A549 (cell line): ENCODE measurements around the gene SASS6. TPM values are rescaled to one million over a fixed set of nuclear protein-coding genes. Genes with fewer than 3 reads are reported as not detected.

Source experiments
- ATAC-seq, 2 experiments: fragments of 200-7000 bp in 1 of 2; fragments of >200 bp in 1 of 2; cut with Nextera tagmentation in 1 of 2; cut with Tn5 transposase in 1 of 2; 3 replicates each; pipeline versions ENCODE4 v1.8.0 to v1.9.1; 2018 to 2020; ENCODE audit warnings: mild to moderate bottlenecking in 1 of 2, moderate library complexity in 1 of 2
- CTCF ChIA-PET: fragments of 300-600 bp; sonication (Branson Sonifier 250); formaldehyde crosslinking; extraction: SDS; loops from one replicate; lab custom pipeline; 2021; ENCODE audit warnings: antibody characterized with exemption, inconsistent platforms; lab: Yijun Ruan, JAX
- POLR2A ChIA-PET: fragments of 350-600 bp; formaldehyde crosslinking; extraction: SDS; loops from one replicate; lab custom pipeline; 2021; ENCODE audit warnings: antibody characterized with exemption, inconsistent platforms; lab: Yijun Ruan, JAX
- DNase-seq, 2 experiments: peaks; one replicate each; pipeline versions ENCODE4 v3.0.0 to v3.0.0-alpha.2; 2011 to 2016; ENCODE audit warnings: low read depth in 1 of 2, low spot score in 1 of 2
- FAIRE-seq: peaks from 2 replicates; lab custom pipeline; 2011; peaks lifted over from hg19 to GRCh38; lab: Jason Lieb, UNC
- H3K27ac ChIP-seq, 2 experiments: fragments of >200 bp; sonication (Bioruptor Twin); formaldehyde crosslinking; 3 replicates each; pipeline ENCODE4 v1.5.1; 2016 to 2017
- H3K4me1 ChIP-seq: fragments of >200 bp; sonication (Bioruptor Twin); formaldehyde crosslinking; 3 replicates; pipeline ENCODE4 v1.6.1; 2016
- H3K4me2 ChIP-seq: fragments of >200 bp; sonication (Bioruptor Twin); formaldehyde crosslinking; 3 replicates; pipeline ENCODE4 v1.6.1; 2016
- H3K4me3 ChIP-seq: fragments of >200 bp; sonication (Bioruptor Twin); formaldehyde crosslinking; 3 replicates; pipeline ENCODE4 v1.5.1; 2016
- H3K9me3 ChIP-seq: fragments of >200 bp; sonication (Bioruptor Twin); formaldehyde crosslinking; 3 replicates; pipeline ENCODE4 v1.6.1; 2016
- BCL3 ChIP-seq: fragments of >200 bp; sonication (Bioruptor Twin); formaldehyde crosslinking; IDR thresholded peaks from 3 replicates; pipeline ENCODE4 v1.6.1; 2016
- CTCF ChIP-seq: fragments of >200 bp; sonication (Bioruptor Twin); formaldehyde crosslinking; IDR thresholded peaks from 3 replicates; pipeline ENCODE4 v1.5.1; 2016
- EHF ChIP-seq: fragments of 250-450 bp; sonication (Bioruptor Pico); IDR thresholded peaks from 2 replicates; pipeline ENCODE4 v1.5.0; 2020; ENCODE audit warnings: mild to moderate bottlenecking
- ELK1 ChIP-seq: fragments of 150-350 bp; IDR thresholded peaks from 2 replicates; pipeline ENCODE4 v1.6.1; 2014; ENCODE audit warnings: low read depth, mild to moderate bottlenecking, low read length
- FOSB ChIP-seq: fragments of 250-450 bp; sonication (Bioruptor Pico); IDR thresholded peaks from 2 replicates; pipeline ENCODE4 v1.5.0; 2020; ENCODE audit warnings: mild to moderate bottlenecking, moderate library complexity
- GATA3 ChIP-seq: IDR thresholded peaks from 2 replicates; pipeline ENCODE4 v1.6.1; 2012; ENCODE audit warnings: borderline replicate concordance
- JUN ChIP-seq, 2 experiments: fragments of >200 bp; sonication (Bioruptor Twin); formaldehyde crosslinking; IDR thresholded peaks; 2 replicates in 1 of 2; 3 replicates in 1 of 2; pipeline ENCODE4 v1.6.1; 2016 to 2017
- JUNB ChIP-seq: fragments of >200 bp; sonication (Bioruptor Twin); formaldehyde crosslinking; IDR thresholded peaks from 2 replicates; pipeline ENCODE4 v1.6.1; 2016
- KDM1A ChIP-seq: fragments of 200-600 bp; sonication (generic); IDR thresholded peaks from 2 replicates; pipeline ENCODE4 v1.6.1; 2016; ENCODE audit warnings: low read depth, mild to moderate bottlenecking
- MAX ChIP-seq: IDR thresholded peaks from 2 replicates; pipeline ENCODE4 v1.6.1; 2012
- NFE2L2 ChIP-seq: fragments of 150-350 bp; conservative IDR thresholded peaks from 2 replicates; pipeline ENCODE4 v1.6.1; 2014; ENCODE audit warnings: low read length
- RAD21 ChIP-seq, 2 experiments: fragments of >200 bp in 1 of 2; sonication (Bioruptor Twin) in 1 of 2; formaldehyde crosslinking in 1 of 2; IDR thresholded peaks in 1 of 2; conservative IDR thresholded peaks in 1 of 2; 2 replicates in 1 of 2; 3 replicates in 1 of 2; pipeline ENCODE4 v1.6.1; 2012 to 2018; ENCODE audit warnings: inconsistent platforms in 1 of 2
- RFX5 ChIP-seq: fragments of 450-650 bp; IDR thresholded peaks from 2 replicates; pipeline ENCODE4 v1.7.1; 2014; ENCODE audit warnings: antibody characterized with exemption, mild to moderate bottlenecking, moderate library complexity
- SMC3 ChIP-seq: fragments of >200 bp; sonication (Bioruptor Twin); formaldehyde crosslinking; IDR thresholded peaks from 3 replicates; pipeline ENCODE4 v1.6.1; 2018; ENCODE audit warnings: inconsistent platforms
- TFCP2L1 ChIP-seq: fragments of 250-450 bp; sonication (Bioruptor Pico); IDR thresholded peaks from 2 replicates; pipeline ENCODE4 v1.5.0; 2021; ENCODE audit warnings: mild to moderate bottlenecking
- ZNF302 ChIP-seq: fragments of 250-450 bp; sonication (Bioruptor Pico); IDR thresholded peaks from 2 replicates; pipeline ENCODE4 v1.9.0; 2021; ENCODE audit warnings: inconsistent platforms, mild to moderate bottlenecking, moderate library complexity
- ZSCAN20 ChIP-seq: fragments of 250-450 bp; sonication (Bioruptor Pico); IDR thresholded peaks from 2 replicates; pipeline ENCODE4 v1.8.0; 2022; ENCODE audit warnings: mild to moderate bottlenecking, moderate library complexity
- WGBS: methylation state at CpG from one replicate; pipeline ENCODE4 v1.1.6; 2017; ENCODE audit errors: missing lambda C conversion rate; 5-methylcytosine and 5-hydroxymethylcytosine counted together
- polyA plus RNA-seq, 4 experiments: library from polyadenylated mRNA; depleted of rRNA in 3 of 4; stranded (reverse); fragments of >200 nt; fragmentation: RNase III in 1 of 4; extraction: RNeasy Plus Mini Kit Qiagen cat#74134 plus additional on column Dnase treatment in 1 of 4; gene quantifications; 2 replicates in 3 of 4; 3 replicates in 1 of 4; pipeline ENCODE4 v1.2.3, GENCODE V29; 2011 to 2017
- small RNA-seq, 6 experiments: library from RNA; depleted of rRNA; stranded (forward); fragments of <200 nt; gene quantifications; one replicate each; pipeline ENCODE3, GENCODE V24; 2012

SASS6 gene
- polyA plus RNA-seq, 2 of the 4 experiments (the other 2 are of a cell fraction) = 4.0 to 5.2 TPM

GRCh38 chr1:100036718-100037655 lies 95.7 kb downstream of the SASS6 start:
- TF ChIP-seq EHF (no peak), ZNF302 (CRISPR knock-in tag) (no peak), JUNB (no peak), BCL3 (no peak), GATA3 (no peak)
- H3K4me1 ChIP-seq = peaks cover 9% of the 10 kb centered on the region; the same call in 1 of the 3 replicates
- ChIA-PET CTCF (no interaction called here), POLR2A (interaction anchor here (1.5 kb wide), 1 partner anchor 67 kb away, joined by 8 read pairs; the partner anchor contains the start of gene SLC35A3)
- DNase-seq (no peak), ATAC-seq (peak; percentile 1 to 12; a peak in 3 of 6 replicates), FAIRE-seq (no peak)
- peak overlapping the region; percentile 96 to 100 for H3K27ac ChIP-seq
- H3K4me2 ChIP-seq = peak overlapping the region; percentile 95
- WGBS = 34% methylated on average over 11 of the region's 11 CpGs
- peak overlapping the region; percentile 93 for H3K4me3 ChIP-seq
- no peaks in the 10 kb centered on the region for H3K9me3 ChIP-seq

GRCh38 chr1:100035214-100035613 lies 97.5 kb downstream of the SASS6 start:
- Histone ChIP-seq H3K4me3 (no peak overlapping the region), H3K27ac (no peak overlapping the region), H3K4me2 (no peak overlapping the region), H3K9me3 (no peaks in the 10 kb centered on the region), H3K4me1 (peaks cover 4% of the 10 kb centered on the region; the same call in 1 of the 3 replicates)
- TF ChIP-seq NFE2L2 = no peak
- no peak for TF ChIP-seq MAX
- TF ChIP-seq RFX5 = no peak
- TF ChIP-seq GATA3 = no peak
- no peak for TF ChIP-seq ZSCAN20 (CRISPR knock-in tag)
- TF ChIP-seq TFCP2L1 = no peak
- TF ChIP-seq FOSB = no peak
- no peak for TF ChIP-seq KDM1A
- no peak for TF ChIP-seq ELK1
- no peak for TF ChIP-seq EHF
- ChIA-PET CTCF (no interaction called here), POLR2A (no interaction called here)
- no peak for DNase-seq
- no peak for ATAC-seq
- WGBS = 77% methylated on average over 1 of the region's 1 CpG
- FAIRE-seq = no peak

GRCh38 chr1:100034470-100034869 lies 98.3 kb downstream of the SASS6 start:
- Histone ChIP-seq H3K4me2 (no peak overlapping the region), H3K27ac (no peak overlapping the region), H3K4me3 (no peak overlapping the region)
- CTCF ChIA-PET = no interaction called here
- FAIRE-seq = no peak
- TF ChIP-seq RAD21 (conservative IDR thresholded peaks at IDR 0.05 in 1 of 2, IDR thresholded peaks at IDR 0.05 in 1 of 2) (peak; percentile 49 to 51; a peak in 4 of 5 replicates), JUN (IDR thresholded peaks at IDR 0.05) (no peak), SMC3 (peak; percentile 35; the same call in 1 of the 3 replicates), CTCF (peak; percentile 28)
- TF ChIP-seq, all 56 proteins: peak for 3
- POLR2A ChIA-PET = no interaction called here
- H3K9me3 ChIP-seq = no peaks in the 10 kb centered on the region
- no peaks in the 10 kb centered on the region for H3K4me1 ChIP-seq
- DNase-seq (peak; percentile 22 to 31), ATAC-seq (no peak)

Small RNA genes within 50 kb of the gene (small RNA-seq; reads per million reads assigned to genes)
- gene AC093019.1 = 0 reads per million in 6 experiments

Other genes starting within 250 kb of the SASS6 start
- 14.7 and 15.1 TPM in 2 replicates for gene SLC35A3, start 162.9 kb downstream of the SASS6 start, polyA plus RNA-seq (2011; rRNA removed)
- 9.2 to 9.7 TPM (median 9.6 TPM) in 3 replicates for gene SLC35A3, start 162.9 kb downstream of the SASS6 start, polyA plus RNA-seq (2017; fragmentation: RNase III; extraction: RNeasy Plus Mini Kit Qiagen cat#74134 plus additional on column Dnase treatment)
- gene TRMT13, start 233 bp upstream of the SASS6 start, polyA plus RNA-seq (2011; rRNA removed) = 14.0 and 21.7 TPM in 2 replicates
- 9.9 to 12.4 TPM (median 11.6 TPM) in 3 replicates for gene TRMT13, start 233 bp upstream of the SASS6 start, polyA plus RNA-seq (2017; fragmentation: RNase III; extraction: RNeasy Plus Mini Kit Qiagen cat#74134 plus additional on column Dnase treatment)
- gene LRRC39, start 45.3 kb upstream of the SASS6 start, polyA plus RNA-seq (2011; rRNA removed) = 0.33 and 0.45 TPM in 2 replicates
- 0.24 to 0.45 TPM (median 0.32 TPM) in 3 replicates for gene LRRC39, start 45.3 kb upstream of the SASS6 start, polyA plus RNA-seq (2017; fragmentation: RNase III; extraction: RNeasy Plus Mini Kit Qiagen cat#74134 plus additional on column Dnase treatment)
- gene DBT, start 116.9 kb upstream of the SASS6 start, polyA plus RNA-seq (2011; rRNA removed) = 7.0 and 8.7 TPM in 2 replicates
- gene DBT, start 116.9 kb upstream of the SASS6 start, polyA plus RNA-seq (2017; fragmentation: RNase III; extraction: RNeasy Plus Mini Kit Qiagen cat#74134 plus additional on column Dnase treatment) = 3.3 to 3.6 TPM (median 3.3 TPM) in 3 replicates
- gene RTCA, start 133.3 kb upstream of the SASS6 start, polyA plus RNA-seq (2011; rRNA removed) = 31.9 and 39.5 TPM in 2 replicates
- 23.8 to 25.0 TPM (median 24.4 TPM) in 3 replicates for gene RTCA, start 133.3 kb upstream of the SASS6 start, polyA plus RNA-seq (2017; fragmentation: RNase III; extraction: RNeasy Plus Mini Kit Qiagen cat#74134 plus additional on column Dnase treatment)
- gene CDC14A, start 219.6 kb upstream of the SASS6 start, polyA plus RNA-seq (2011; rRNA removed) = 3.3 and 4.1 TPM in 2 replicates
- gene CDC14A, start 219.6 kb upstream of the SASS6 start, polyA plus RNA-seq (2017; fragmentation: RNase III; extraction: RNeasy Plus Mini Kit Qiagen cat#74134 plus additional on column Dnase treatment) = 1.6 to 1.8 TPM (median 1.6 TPM) in 3 replicates